Measurements from ENCODE around the gene ZNF219. TPM values are rescaled to one million over a fixed set of nuclear protein-coding genes. Genes with fewer than 3 reads are reported as not detected.

The ZNF219 gene
- total RNA-seq, 1 donor from 2014 or later: 31.9 TPM

DNA sequence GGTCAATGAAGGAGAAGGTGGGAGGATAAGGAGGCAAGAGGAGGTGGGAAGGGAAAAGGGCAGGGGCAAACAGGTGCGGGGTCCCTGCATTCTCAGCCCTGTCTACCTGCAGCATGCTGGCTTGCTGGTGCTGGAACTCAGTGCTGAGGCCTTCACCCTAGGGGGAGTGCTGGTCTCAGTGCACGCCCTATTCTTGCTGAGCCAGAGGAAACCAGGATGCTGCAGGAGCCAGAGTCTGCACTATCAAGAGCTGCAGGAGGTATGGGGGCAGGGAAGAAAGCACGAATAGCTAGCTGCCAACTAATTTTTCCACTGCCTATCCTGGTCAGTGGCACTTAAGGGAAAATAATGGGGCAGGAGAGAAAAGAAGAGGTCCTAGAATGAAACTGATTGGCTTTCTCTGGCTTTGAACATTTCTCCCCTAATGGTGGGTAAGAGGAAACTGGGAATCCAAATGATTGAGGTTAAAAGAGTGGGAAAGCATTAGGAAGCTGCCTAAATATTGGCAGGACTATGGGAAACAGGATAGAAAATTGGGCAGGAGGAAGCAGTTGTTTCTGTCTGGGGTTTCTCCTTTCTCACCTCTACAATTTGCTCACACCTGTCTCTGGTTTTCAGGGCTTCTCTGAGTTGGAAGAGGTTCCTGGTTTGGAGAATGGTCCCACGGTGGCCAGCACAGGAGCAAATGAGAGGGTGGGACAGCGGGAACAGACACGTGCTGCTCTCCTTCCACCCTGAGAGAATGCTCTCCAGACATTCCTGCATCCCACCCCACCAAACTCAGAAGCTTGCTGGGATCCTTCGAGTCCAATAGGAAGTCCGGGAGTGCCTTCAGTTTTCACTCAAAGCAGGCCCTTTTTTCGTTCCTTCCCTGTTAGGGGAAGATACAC, 4.3 kb upstream of the ZNF219 start:
- Histone ChIP-seq H3K27ac (ENCODE audit: low read depth, low read length) (peak overlapping the region; percentile 99), H2AFZ (ENCODE audit: low read depth, low read length) (peak overlapping the region; percentile 97), H3K36me3 (ENCODE audit: insufficient read depth, low read length) (no peaks in the 10 kb centered on the region), H4K20me1 (ENCODE audit: insufficient read depth, low read length) (no peaks in the 10 kb centered on the region), H3K27me3 (ENCODE audit: insufficient read depth, low read length) (peaks cover 8% of the 10 kb centered on the region), H3K4me1 (ENCODE audit: insufficient read depth, low read length) (peaks cover 33% of the 10 kb centered on the region), H3K79me2 (ENCODE audit: insufficient read depth, low read length) (no peaks in the 10 kb centered on the region), H3K4me3 (ENCODE audit: insufficient read depth, low read depth, low read length) (peak overlapping the region; percentile 71), H3K9me3 (ENCODE audit: insufficient read depth, low read depth, low read length) (no peaks in the 10 kb centered on the region), H3K4me2 (ENCODE audit: low read length) (peak overlapping the region; percentile 94), H3K9ac (ENCODE audit: low read length) (peak overlapping the region; percentile 97)
- Mint-ChIP-seq H3K27me3 (ENCODE audit: low read depth, unreplicated experiment) (no peaks in the 10 kb centered on the region), H3K4me1 (ENCODE audit: low read depth, unreplicated experiment) (peaks cover 54% of the 10 kb centered on the region), H3K4me3 (ENCODE audit: unreplicated experiment) (peak overlapping the region; percentile 97), H3K9me3 (ENCODE audit: unreplicated experiment) (no peaks in the 10 kb centered on the region), H3K36me3 (ENCODE audit: low read depth, unreplicated experiment) (no peaks in the 10 kb centered on the region), H3K27ac (ENCODE audit: unreplicated experiment) (peak overlapping the region; percentile 94)
- DNase-seq (ENCODE audit: low read depth): no peak
- no peak for FAIRE-seq
- no peak for TF ChIP-seq EZH2 (IDR thresholded peaks at IDR 0.05; ENCODE audit: insufficient read depth, low read length)
- TF ChIP-seq CTCF (IDR thresholded peaks at IDR 0.05; ENCODE audit: insufficient read depth, low read depth, low read length): no peak

DNA sequence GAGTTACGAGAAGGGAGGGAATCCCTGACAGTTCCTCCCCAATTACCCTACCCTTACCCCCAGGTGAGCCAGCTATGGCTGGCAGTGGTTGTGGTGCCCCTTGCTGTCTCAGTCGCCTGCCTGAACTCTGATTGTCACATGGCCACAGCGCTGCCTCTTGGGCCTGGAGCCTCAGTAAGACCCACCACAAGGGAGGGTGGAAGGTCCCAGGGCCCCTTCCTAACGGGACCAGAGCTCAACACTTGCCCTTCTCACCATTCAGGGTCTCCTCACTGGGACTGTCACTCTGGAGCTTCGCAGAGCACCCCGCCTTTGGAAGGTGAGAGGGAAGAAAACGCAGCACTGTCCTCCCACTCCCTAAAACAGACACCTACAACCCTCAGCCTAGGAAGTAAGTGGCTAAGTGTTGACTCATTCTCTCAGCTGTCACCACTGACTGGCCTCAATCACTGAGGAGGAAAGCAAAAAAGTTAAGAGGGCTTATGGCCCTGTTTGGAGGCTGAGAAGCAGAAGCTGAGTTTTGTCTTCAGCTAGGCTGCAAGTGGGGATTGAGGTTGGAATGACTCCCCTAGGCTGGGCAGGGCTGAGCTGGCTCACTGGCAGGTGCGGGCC, 3.5 kb upstream of the ZNF219 start:
- Histone ChIP-seq H3K79me2 (ENCODE audit: insufficient read depth, low read length) (no peaks in the 10 kb centered on the region), H3K27ac (ENCODE audit: low read depth, low read length) (no peak overlapping the region), H3K27me3 (ENCODE audit: insufficient read depth, low read length) (peaks cover 8% of the 10 kb centered on the region), H3K4me3 (ENCODE audit: insufficient read depth, low read depth, low read length) (no peak overlapping the region), H3K9me3 (ENCODE audit: insufficient read depth, low read depth, low read length) (no peaks in the 10 kb centered on the region), H3K36me3 (ENCODE audit: insufficient read depth, low read length) (no peaks in the 10 kb centered on the region), H2AFZ (ENCODE audit: low read depth, low read length) (no peak overlapping the region), H4K20me1 (ENCODE audit: insufficient read depth, low read length) (no peaks in the 10 kb centered on the region), H3K9ac (ENCODE audit: low read length) (no peak overlapping the region), H3K4me2 (ENCODE audit: low read length) (no peak overlapping the region), H3K4me1 (ENCODE audit: insufficient read depth, low read length) (peaks cover 27% of the 10 kb centered on the region)
- peak overlapping the region; percentile 97 for H3K4me3 Mint-ChIP-seq (ENCODE audit: unreplicated experiment)
- no peaks in the 10 kb centered on the region for H3K9me3 Mint-ChIP-seq (ENCODE audit: unreplicated experiment)
- no peaks in the 10 kb centered on the region for H3K27me3 Mint-ChIP-seq (ENCODE audit: low read depth, unreplicated experiment)
- DNase-seq (ENCODE audit: low read depth) (no peak), FAIRE-seq (no peak)
- peak overlapping the region; percentile 18 for H3K27ac Mint-ChIP-seq (ENCODE audit: unreplicated experiment)
- no peaks in the 10 kb centered on the region for H3K36me3 Mint-ChIP-seq (ENCODE audit: low read depth, unreplicated experiment)
- H3K4me1 Mint-ChIP-seq (ENCODE audit: low read depth, unreplicated experiment): peaks cover 52% of the 10 kb centered on the region
- TF ChIP-seq CTCF (IDR thresholded peaks at IDR 0.05; ENCODE audit: insufficient read depth, low read depth, low read length) (no peak), EZH2 (IDR thresholded peaks at IDR 0.05; ENCODE audit: insufficient read depth, low read length) (no peak)
